Measurements from ENCODE around the gene MAPK8IP2. TPM values are rescaled to one million over a fixed set of nuclear protein-coding genes. Genes with fewer than 3 reads are reported as not detected.

Gene MAPK8IP2
- total and polyA plus RNA-seq, 2 of the 4 experiments (the other 2 are of a cell fraction) = under 0.01 to 0.14 TPM

- intact Hi-C loops (cut with micrococcal nuclease) (no loop called here), in situ Hi-C loops (cut with MboI; ENCODE audit: low sequenced_read_pairs) (no loop called here), dilution Hi-C loops (cut with HindIII; ENCODE audit: low sequenced_read_pairs, unreplicated experiment) (no loop called here)
- H4K91ac ChIP-seq (ENCODE audit: insufficient read depth, low read depth, low read length) = no peak overlapping the region
- no peak overlapping the region for H3K4ac ChIP-seq (ENCODE audit: low read depth, low read length)
- no peak for DNase-seq
- H3K9me1 ChIP-seq (ENCODE audit: insufficient read depth, low read length) = no peaks in the 10 kb centered on the region
- no peak for ATAC-seq (ENCODE audit: low read depth)
- BruUV-seq (replicated peaks) = no TSS peak
- H3K4me3 ChIP-seq (ENCODE audit: insufficient read depth, low read depth, low read length) = no peak overlapping the region
- no peaks in the 10 kb centered on the region for H4K20me1 ChIP-seq (ENCODE audit: insufficient read depth, low read length)
- 67% methylated on average over 1 of the region's 8 CpGs; no CpG with 5 or more reads in 1 of the 2 experiments for WGBS, 2 experiments (ENCODE audit: extremely low coverage in 2 of 2, insufficient read length in 1 of 2)
- H3K23ac ChIP-seq (ENCODE audit: low read depth, low read length) = no peak overlapping the region
- no peak overlapping the region for H3K4me2 ChIP-seq (ENCODE audit: low read depth, low read length)
- no peak overlapping the region for H3K27ac ChIP-seq (ENCODE audit: insufficient read depth, low read length)
- no peak overlapping the region for H2AFZ ChIP-seq (replicated peaks; ENCODE audit: low read length, poor library complexity)
- H2BK20ac ChIP-seq (ENCODE audit: low read depth, low read length) = no peak overlapping the region
- H3K36me3 ChIP-seq (ENCODE audit: control insufficient read depth, insufficient read depth, low read length) = no peaks in the 10 kb centered on the region; the same call in 1 of the 2 replicates
- no peak overlapping the region for H3K56ac ChIP-seq (ENCODE audit: extremely low read depth, insufficient read depth, low read length)
- no peak overlapping the region for H2AK5ac ChIP-seq (ENCODE audit: low read depth, low read length)
- H3K27me3 ChIP-seq (ENCODE audit: control insufficient read depth, insufficient read depth, low read length) = peaks cover 7% of the 10 kb centered on the region; the same call in 1 of the 2 replicates
- H2BK15ac ChIP-seq (ENCODE audit: low read depth, low read length) = no peak overlapping the region
- H3K9me3 ChIP-seq (ENCODE audit: control insufficient read depth, insufficient read depth, low read length) = no peaks in the 10 kb centered on the region
- ChIA-PET POLR2A (ENCODE audit: unreplicated experiment) (no interaction called here), CTCF (no interaction called here)
- H4K8ac ChIP-seq (ENCODE audit: low read depth in 2 of 2, low read length in 2 of 2) = no peak overlapping the region
- H2BK5ac ChIP-seq (ENCODE audit: low read depth, low read length, poor library complexity, severe bottlenecking) = no peak overlapping the region
- no peak overlapping the region for H2AK9ac ChIP-seq (replicated peaks; ENCODE audit: low read depth, low read length, poor library complexity)
- H4K5ac ChIP-seq (ENCODE audit: low read depth, low read length) = no peak overlapping the region
- H3K14ac ChIP-seq (replicated peaks; ENCODE audit: low read depth, low read length) = no peak overlapping the region
- no peaks in the 10 kb centered on the region for H3K4me1 ChIP-seq (ENCODE audit: control insufficient read depth, insufficient read depth, low read length)
- H3K18ac ChIP-seq (ENCODE audit: low read depth, low read length) = no peak overlapping the region
- no peaks in the 10 kb centered on the region for H3K79me1 ChIP-seq (ENCODE audit: low read depth in 1 of 2, low read length in 2 of 2)
- H3K9ac ChIP-seq (ENCODE audit: low read depth, low read length) = no peak overlapping the region
- H2BK120ac ChIP-seq (ENCODE audit: low read depth, low read length) = no peak overlapping the region
- no peak for TF ChIP-seq BHLHE40 (IDR thresholded peaks at IDR 0.05; ENCODE audit: low read depth, low read length)
- no peak for TF ChIP-seq RAD21 (IDR thresholded peaks at IDR 0.05; ENCODE audit: low read length)
- no peak for TF ChIP-seq FOS (IDR thresholded peaks at IDR 0.05; ENCODE audit: low read depth, low read length)
- TF ChIP-seq CHD1 (IDR thresholded peaks at IDR 0.05; ENCODE audit: low read depth, low read length) = no peak
- TF ChIP-seq NFE2L2 (IDR thresholded peaks at IDR 0.05; ENCODE audit: low read depth, low read length) = no peak
- TF ChIP-seq ELK1 (IDR thresholded peaks at IDR 0.05; ENCODE audit: borderline replicate concordance, low read depth, low read length) = no peak
Observed at GRCh38 chr22:50569041-50569459, 31.5 kb upstream of the MAPK8IP2 start.
